Duodenal mucosa (tissue), 2 donors: ENCODE results near the gene OVCH2.
"Not testable (repeated sequence)": the region's sequence is repeated elsewhere in the genome, so short reads cannot be mapped to it uniquely, and the experiment has no call there.

Experiments used
- H3K27ac ChIP-seq: one replicate; pipeline ENCODE4 v1.7.0; 2013; ENCODE audit warnings: low read depth, low read length
- H3K27me3 ChIP-seq, 2 donors: one replicate each; pipeline ENCODE4 v1.7.0; 2013; ENCODE audit warnings: low read length in 2 of 2, control low read depth in 1 of 2; ENCODE audit not compliant: insufficient read depth in 2 of 2, control insufficient read depth in 1 of 2
- H3K36me3 ChIP-seq, 2 donors: one replicate each; pipeline ENCODE4 v1.7.0; 2013; ENCODE audit warnings: low read length in 2 of 2, control low read depth in 1 of 2; ENCODE audit not compliant: insufficient read depth in 2 of 2, control insufficient read depth in 1 of 2
- H3K4me1 ChIP-seq, 2 donors: one replicate each; pipeline ENCODE4 v1.7.0; 2013; ENCODE audit warnings: low read length in 2 of 2, control low read depth in 1 of 2; ENCODE audit not compliant: insufficient read depth in 2 of 2, control insufficient read depth in 1 of 2
- H3K4me3 ChIP-seq, 2 donors: one replicate each; pipeline ENCODE4 v1.7.0; 2013; ENCODE audit warnings: low read length in 2 of 2, low read depth in 1 of 2
- H3K9ac ChIP-seq, 2 donors: one replicate each; pipeline ENCODE4 v1.7.0; 2013; ENCODE audit warnings: low read length in 2 of 2, low read depth in 1 of 2
- H3K9me3 ChIP-seq, 2 donors: one replicate each; pipeline ENCODE4 v1.7.0; 2013; ENCODE audit warnings: low read length in 2 of 2, control low read depth in 1 of 2; ENCODE audit not compliant: control insufficient read depth in 1 of 2

OVCH2 gene, protein sequence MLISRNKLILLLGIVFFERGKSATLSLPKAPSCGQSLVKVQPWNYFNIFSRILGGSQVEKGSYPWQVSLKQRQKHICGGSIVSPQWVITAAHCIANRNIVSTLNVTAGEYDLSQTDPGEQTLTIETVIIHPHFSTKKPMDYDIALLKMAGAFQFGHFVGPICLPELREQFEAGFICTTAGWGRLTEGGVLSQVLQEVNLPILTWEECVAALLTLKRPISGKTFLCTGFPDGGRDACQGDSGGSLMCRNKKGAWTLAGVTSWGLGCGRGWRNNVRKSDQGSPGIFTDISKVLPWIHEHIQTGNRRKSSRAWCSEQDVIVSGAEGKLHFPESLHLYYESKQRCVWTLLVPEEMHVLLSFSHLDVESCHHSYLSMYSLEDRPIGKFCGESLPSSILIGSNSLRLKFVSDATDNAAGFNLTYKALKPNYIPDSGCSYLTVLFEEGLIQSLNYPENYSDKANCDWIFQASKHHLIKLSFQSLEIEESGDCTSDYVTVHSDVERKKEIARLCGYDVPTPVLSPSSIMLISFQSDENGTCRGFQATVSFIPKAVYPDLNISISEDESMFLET

DNA sequence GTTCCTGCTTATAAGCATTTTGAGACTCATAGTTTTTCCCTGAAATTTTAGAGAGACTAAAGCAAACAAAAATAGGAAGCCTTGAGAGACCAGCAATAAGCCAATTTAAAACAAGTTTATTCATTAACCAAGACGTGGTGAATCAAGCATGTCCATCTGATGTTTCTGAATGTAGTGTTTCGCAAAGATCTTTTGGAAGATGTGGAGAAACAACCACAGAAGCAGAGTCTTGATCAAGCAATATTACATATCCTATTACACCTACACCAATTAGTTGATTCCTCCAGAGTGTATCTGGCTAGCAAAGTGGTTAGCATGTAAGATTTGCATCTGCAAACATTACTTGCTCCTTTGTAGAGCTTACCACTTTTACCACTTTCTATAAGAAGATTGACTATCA is at the start of gene OVCH2:
OVCH2 (minus strand) TSS at position 101 of the 400 bp plus-strand sequence; CDS start at position 18, 83 bp downstream.
- no peaks in the 10 kb centered on the region for H3K9me3 ChIP-seq
- no peaks in the 10 kb centered on the region for H3K4me1 ChIP-seq
- peaks cover 0 to 6% of the 10 kb centered on the region in 2 donors for H3K27me3 ChIP-seq
- H3K4me3 ChIP-seq, result no peak within 1 kb of the TSS
- H3K9ac ChIP-seq, result no peak within 1 kb of the TSS
- no peaks in the 10 kb centered on the region for H3K36me3 ChIP-seq
- H3K27ac ChIP-seq, result no peak within 1 kb of the TSS

DNA sequence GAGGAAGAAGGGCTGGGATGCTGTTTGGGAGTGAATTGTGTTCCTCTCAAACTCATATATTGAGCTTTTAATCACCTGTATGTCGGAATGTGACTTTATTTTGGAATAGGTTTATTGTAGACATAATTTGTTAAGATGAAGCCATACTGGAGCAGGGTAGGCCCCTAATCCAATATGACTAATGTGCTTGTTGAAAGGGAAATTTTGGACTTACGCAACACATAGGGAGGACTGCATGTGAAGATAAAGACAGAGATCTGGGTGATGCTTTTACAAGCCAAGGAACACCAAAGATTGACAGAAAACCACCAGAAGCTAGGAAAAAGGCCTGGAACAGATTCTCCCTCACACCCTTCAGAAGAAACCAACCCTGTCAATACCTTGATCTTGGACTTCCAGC is 43.2 kb upstream of the OVCH2 start:
- Histone ChIP-seq H3K27me3 (no peaks in the 10 kb centered on the region), H3K9me3 (no peaks in the 10 kb centered on the region), H3K4me3 (no peak overlapping the region), H3K9ac (no peak overlapping the region), H3K27ac (no peak overlapping the region), H3K36me3 (no peaks in the 10 kb centered on the region), H3K4me1 (no peaks in the 10 kb centered on the region)

DNA sequence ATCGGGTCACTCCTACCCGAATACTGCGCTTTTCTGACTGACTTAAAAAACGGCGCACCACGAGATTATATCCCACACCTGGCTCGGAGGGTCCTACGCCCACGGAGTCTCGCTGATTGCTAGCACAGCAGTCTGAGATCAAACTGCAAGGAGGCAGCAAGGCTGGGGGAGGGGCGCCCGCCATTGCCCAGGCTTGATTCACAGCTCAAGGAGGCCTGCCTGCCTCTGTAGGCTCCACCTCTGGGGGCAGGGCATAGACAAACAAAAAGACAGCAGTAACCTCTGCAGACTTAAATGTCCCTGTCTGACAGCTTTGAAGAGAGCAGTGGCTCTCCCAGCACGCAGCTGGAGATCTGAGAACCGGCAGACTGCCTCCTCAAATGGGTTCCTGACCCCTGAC is 28.5 kb upstream of the OVCH2 start:
- not testable (repeated sequence) for H3K9me3 ChIP-seq, H3K4me3 ChIP-seq, H3K4me1 ChIP-seq, H3K9ac ChIP-seq, H3K27ac ChIP-seq, H3K36me3 ChIP-seq, H3K27me3 ChIP-seq

DNA sequence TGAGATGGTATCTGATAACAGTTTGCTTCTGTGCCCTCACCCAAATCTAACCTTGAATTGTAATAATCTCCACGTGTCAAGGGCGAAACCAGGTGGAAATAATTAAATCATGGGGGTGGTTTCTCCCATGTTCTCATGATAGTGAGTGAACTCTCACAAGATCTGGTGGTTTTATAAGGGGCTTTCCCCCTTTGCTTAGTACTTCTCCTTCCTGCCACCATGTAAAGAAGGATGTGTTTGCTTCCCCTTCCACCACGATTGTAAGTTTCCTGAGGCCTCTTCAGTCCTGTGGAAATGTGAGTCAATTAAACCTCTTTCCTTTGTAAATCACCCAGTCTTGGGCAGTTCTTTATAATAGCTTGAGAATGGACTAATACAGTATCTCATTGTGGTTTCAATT is 8.5 kb upstream of the OVCH2 start:
- no peaks in the 10 kb centered on the region for H3K27me3 ChIP-seq

DNA sequence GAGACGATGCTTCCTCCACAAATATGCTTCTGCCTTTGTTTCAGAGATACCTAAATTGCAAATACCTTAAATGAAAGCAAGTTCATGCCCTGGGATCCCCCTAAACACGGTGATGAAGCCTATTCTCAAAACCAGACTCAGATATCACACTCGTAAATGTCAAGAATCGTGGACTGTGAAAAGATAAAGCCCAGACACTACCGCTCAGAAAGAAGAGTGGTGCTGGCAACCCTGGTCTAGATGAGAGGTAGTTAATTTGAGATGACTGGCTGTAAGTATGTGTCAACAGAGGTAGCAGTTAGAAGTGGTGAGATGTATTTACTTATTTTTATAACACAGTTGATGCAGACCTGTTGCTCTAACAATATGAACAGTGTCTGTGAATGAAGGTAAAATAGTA is 2.5 kb downstream of the OVCH2 start:
- Histone ChIP-seq H3K4me3 (no peak overlapping the region), H3K4me1 (no peaks in the 10 kb centered on the region), H3K36me3 (no peaks in the 10 kb centered on the region), H3K27me3 (peaks cover 0 to 6% of the 10 kb centered on the region in 2 donors), H3K9ac (no peak overlapping the region), H3K27ac (no peak overlapping the region), H3K9me3 (no peaks in the 10 kb centered on the region)

More for the DNA sequence above, 8.5 kb upstream of the OVCH2 start:
- H3K4me3 ChIP-seq, result no peak overlapping the region
- no peaks in the 10 kb centered on the region for H3K4me1 ChIP-seq
- H3K36me3 ChIP-seq, result no peaks in the 10 kb centered on the region
- H3K9me3 ChIP-seq, result no peaks in the 10 kb centered on the region
- H3K27ac ChIP-seq, result no peak overlapping the region
- no peak overlapping the region for H3K9ac ChIP-seq

DNA sequence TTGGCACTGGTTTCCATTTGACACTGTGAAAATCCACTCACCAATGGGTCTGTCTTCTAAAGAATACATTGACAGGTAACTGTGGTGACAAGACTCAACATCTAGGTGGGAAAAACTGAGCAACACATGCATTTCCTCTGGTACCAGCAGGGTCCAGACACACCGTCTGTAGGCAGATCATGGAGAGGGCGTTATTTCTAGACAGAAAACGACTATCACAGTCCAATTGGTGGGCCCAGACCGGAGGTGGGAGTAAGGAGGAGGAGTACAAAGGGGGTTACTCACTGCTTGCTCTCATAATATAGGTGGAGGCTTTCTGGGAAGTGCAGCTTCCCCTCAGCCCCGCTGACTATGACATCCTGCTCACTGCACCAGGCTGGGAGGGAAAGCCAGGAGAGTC is 9.9 kb downstream of the OVCH2 start:
- no peak overlapping the region for H3K9ac ChIP-seq
- H3K27ac ChIP-seq, result no peak overlapping the region
- H3K9me3 ChIP-seq, result no peaks in the 10 kb centered on the region
- no peaks in the 10 kb centered on the region for H3K4me1 ChIP-seq
- H3K27me3 ChIP-seq, result peaks cover 12 to 14% of the 10 kb centered on the region in 2 donors
- no peaks in the 10 kb centered on the region for H3K36me3 ChIP-seq
- no peak overlapping the region for H3K4me3 ChIP-seq

DNA sequence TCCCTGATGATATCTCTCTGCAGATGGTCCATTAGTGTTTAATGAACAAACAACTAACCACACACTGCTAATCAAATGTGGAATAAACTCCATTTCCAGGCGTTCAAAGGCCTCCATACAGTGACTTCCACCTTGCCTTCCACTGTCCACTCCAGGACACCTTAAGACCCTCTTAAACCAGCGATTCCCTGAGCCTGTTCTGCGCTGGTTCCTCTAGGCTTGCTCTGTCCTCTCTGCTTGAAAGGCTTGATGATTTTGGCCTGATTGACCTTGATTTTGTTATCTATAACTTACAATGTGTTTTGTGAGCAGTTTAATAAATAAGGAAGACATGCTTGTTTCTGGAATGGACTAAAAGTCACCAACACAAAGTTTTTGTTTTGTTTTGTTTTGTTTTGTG is 12.0 kb downstream of the OVCH2 start:
- no peak overlapping the region for H3K9ac ChIP-seq
- H3K36me3 ChIP-seq, result no peaks in the 10 kb centered on the region
- no peak overlapping the region for H3K4me3 ChIP-seq
- no peak overlapping the region for H3K27ac ChIP-seq
- no peaks in the 10 kb centered on the region for H3K9me3 ChIP-seq
- H3K4me1 ChIP-seq, result no peaks in the 10 kb centered on the region
- peaks cover 12 to 14% of the 10 kb centered on the region in 2 donors for H3K27me3 ChIP-seq

DNA sequence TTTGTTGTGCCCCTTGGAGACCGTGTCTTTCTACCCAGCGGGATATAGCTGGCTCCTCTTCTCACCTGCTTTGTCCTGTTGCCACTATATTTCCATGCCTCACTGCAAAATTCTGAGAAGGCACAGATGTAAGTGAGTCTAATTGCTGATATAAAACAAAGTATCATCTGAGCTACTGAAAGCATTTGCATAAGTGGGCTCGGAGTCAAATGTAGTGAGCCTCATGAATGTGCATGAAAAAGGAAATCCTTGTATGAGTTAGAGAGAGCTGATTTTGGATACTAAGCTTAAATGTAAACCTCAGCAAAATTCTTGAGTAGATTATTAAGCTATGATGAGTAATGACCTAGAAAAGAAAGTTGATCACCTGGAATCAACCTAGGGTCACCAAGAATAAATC is 13.9 kb downstream of the OVCH2 start:
- no peak overlapping the region for H3K27ac ChIP-seq
- H3K4me1 ChIP-seq, result no peaks in the 10 kb centered on the region
- H3K4me3 ChIP-seq, result no peak overlapping the region
- H3K9ac ChIP-seq, result no peak overlapping the region
- H3K9me3 ChIP-seq, result no peaks in the 10 kb centered on the region
- peaks cover 10 to 14% of the 10 kb centered on the region in 2 donors for H3K27me3 ChIP-seq
- H3K36me3 ChIP-seq, result no peaks in the 10 kb centered on the region

DNA sequence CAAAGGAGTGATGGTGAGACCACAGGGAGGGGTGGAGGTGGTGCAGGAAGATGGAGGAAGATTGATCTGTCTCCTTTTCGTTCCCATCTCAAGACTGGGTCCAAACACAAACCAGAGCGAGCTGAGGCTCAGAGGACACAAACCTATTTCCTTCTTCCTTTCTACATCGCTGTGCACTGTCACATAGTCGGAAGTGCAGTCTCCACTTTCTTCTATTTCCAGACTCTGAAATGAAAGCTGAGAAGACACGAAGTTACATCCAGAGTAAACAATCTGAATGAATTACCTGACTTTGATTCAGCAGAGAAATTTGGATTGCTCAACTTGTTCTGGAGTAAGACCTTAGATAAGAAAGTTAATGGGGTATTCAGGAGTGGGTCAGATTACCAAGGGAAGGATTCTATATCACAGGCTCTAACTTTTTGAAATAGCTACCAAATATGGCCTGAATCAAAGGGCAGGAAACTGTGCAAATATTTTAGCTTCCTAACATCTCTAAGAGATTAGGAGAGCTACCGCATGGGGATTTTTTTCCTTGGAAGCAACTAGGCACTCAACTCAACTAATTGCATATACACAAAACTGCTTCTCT is 14.4 kb downstream of the OVCH2 start:
- Histone ChIP-seq H3K27ac (no peak overlapping the region), H3K27me3 (peaks cover 10 to 14% of the 10 kb centered on the region in 2 donors), H3K9me3 (no peaks in the 10 kb centered on the region), H3K4me3 (no peak overlapping the region), H3K4me1 (no peaks in the 10 kb centered on the region), H3K36me3 (no peaks in the 10 kb centered on the region), H3K9ac (no peak overlapping the region)

DNA sequence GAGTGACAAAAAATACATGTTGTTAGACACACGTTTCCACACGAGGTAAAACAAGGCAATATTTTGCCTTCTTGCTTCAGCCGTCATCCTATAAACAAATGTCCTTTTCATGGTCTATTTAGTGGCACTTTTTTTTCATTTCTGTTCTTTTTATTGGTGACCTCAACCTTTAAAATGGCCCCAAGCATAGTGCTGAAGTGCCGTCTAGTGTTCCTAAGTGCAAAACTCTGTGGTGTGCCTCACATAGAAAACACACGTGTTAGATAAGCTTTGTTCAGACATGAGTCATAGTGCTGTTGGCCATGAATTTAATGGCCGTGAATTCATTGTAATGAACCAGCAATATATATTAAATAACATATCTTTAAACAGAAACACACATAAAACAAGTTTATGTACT is 15.6 kb downstream of the OVCH2 start:
- no peak overlapping the region for H3K4me3 ChIP-seq
- H3K9me3 ChIP-seq, result no peaks in the 10 kb centered on the region
- no peaks in the 10 kb centered on the region for H3K4me1 ChIP-seq
- H3K27ac ChIP-seq, result no peak overlapping the region
- H3K27me3 ChIP-seq, result peaks cover 10 to 14% of the 10 kb centered on the region in 2 donors
- no peak overlapping the region for H3K9ac ChIP-seq
- H3K36me3 ChIP-seq, result no peaks in the 10 kb centered on the region
